ENCODE data around the gene PROX1.

PROX1 gene

DNA sequence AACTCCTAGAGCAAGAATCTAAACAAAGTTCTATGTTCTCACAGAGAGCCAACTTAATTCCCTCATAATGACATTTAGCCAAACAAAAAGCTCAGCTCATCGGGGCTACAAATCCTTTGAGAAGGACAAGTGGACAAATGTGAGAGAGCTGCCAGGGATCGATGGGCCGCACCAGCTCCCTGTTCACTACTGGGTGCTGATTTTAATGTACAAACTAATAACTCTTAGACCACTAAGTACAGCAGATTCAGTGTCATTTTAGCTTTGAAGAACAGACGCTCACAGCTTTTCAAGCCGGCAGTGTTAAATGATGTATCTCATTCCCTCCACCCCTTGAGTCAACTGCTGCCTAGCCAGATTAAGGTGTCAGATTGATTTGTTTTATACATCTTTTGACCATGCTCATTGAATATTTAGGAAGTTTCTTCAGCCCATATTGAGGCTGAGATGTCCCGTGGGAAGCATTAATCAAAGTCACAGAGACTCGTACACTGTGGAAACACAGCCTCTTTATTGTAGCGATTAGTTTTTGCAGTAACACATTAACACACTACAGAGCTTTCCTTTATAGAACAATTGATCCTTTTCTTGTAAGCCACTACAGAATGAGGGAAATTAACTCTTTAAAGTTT lies 21.1 kb downstream of the PROX1 start:
- DNase-seq (ENCODE audit: low spot score in 2 of 2) (no peak), ATAC-seq (replicated peaks; ENCODE audit: extremely low read depth, poor library complexity, severe bottlenecking) (no peak)
- Mint-ChIP-seq H3K36me3 (ENCODE audit: insufficient read depth) (no peaks in the 10 kb centered on the region), H3K27me3 (no peaks in the 10 kb centered on the region), H3K27ac (ENCODE audit: low read depth) (no peak overlapping the region), H3K4me1 (no peaks in the 10 kb centered on the region), H3K4me3 (no peak overlapping the region), H3K9me3 (peaks cover 3% of the 10 kb centered on the region)

- Mint-ChIP-seq H3K36me3 (ENCODE audit: insufficient read depth) (no peaks in the 10 kb centered on the region), H3K4me3 (no peak overlapping the region), H3K9me3 (peaks cover 5% of the 10 kb centered on the region), H3K27me3 (no peaks in the 10 kb centered on the region), H3K4me1 (no peaks in the 10 kb centered on the region), H3K27ac (ENCODE audit: low read depth) (no peak overlapping the region)
- no peak for DNase-seq (ENCODE audit: low spot score in 2 of 2)
- no peak for ATAC-seq (replicated peaks; ENCODE audit: extremely low read depth, poor library complexity, severe bottlenecking)
These were observed 21.8 kb downstream of the PROX1 start for GRCh38 chr1:214009423-214010196.

- H3K4me3 Mint-ChIP-seq: no peak overlapping the region
- no peaks in the 10 kb centered on the region for H3K27me3 Mint-ChIP-seq
- H3K36me3 Mint-ChIP-seq (ENCODE audit: insufficient read depth): no peaks in the 10 kb centered on the region
- ATAC-seq (replicated peaks; ENCODE audit: extremely low read depth, poor library complexity, severe bottlenecking) (no peak), DNase-seq (ENCODE audit: low spot score in 2 of 2) (no peak)
- no peak overlapping the region for H3K27ac Mint-ChIP-seq (ENCODE audit: low read depth)
- H3K4me1 Mint-ChIP-seq: no peaks in the 10 kb centered on the region
- peaks cover 5% of the 10 kb centered on the region for H3K9me3 Mint-ChIP-seq
These were observed 22.4 kb downstream of the PROX1 start for GRCh38 chr1:214010197-214010573.

GRCh38 chr1:214010717-214011116 lies 22.9 kb downstream of the PROX1 start:
- Mint-ChIP-seq H3K27me3 (no peaks in the 10 kb centered on the region), H3K9me3 (peaks cover 5% of the 10 kb centered on the region), H3K27ac (ENCODE audit: low read depth) (no peak overlapping the region), H3K36me3 (ENCODE audit: insufficient read depth) (no peaks in the 10 kb centered on the region), H3K4me3 (no peak overlapping the region), H3K4me1 (no peaks in the 10 kb centered on the region)
- ATAC-seq (replicated peaks; ENCODE audit: extremely low read depth, poor library complexity, severe bottlenecking): no peak
- no peak for DNase-seq (ENCODE audit: low spot score in 2 of 2)

DNA sequence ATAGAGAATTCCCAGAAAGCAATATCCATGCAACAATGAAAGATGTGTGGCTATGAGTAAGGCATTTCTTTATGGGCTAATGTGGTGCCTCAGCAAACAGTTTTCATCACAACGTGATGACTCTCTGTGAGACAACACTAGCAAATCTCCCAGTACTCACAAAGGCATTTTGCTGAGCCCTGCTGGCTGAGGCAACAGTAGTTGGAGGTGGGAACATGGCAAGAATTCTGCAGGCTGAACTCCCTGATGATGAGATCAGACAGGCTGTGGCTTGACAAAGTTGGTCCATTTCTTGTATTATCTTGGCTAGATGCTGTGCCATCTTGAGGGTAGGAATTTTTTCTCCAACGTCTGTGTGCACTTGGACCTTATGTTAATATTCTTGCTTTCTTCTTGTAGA lies 24.6 kb downstream of the PROX1 start:
- ATAC-seq (replicated peaks; ENCODE audit: extremely low read depth, poor library complexity, severe bottlenecking): no peak
- DNase-seq (ENCODE audit: low spot score in 2 of 2): no peak
- Mint-ChIP-seq H3K4me1 (no peaks in the 10 kb centered on the region), H3K27ac (ENCODE audit: low read depth) (no peak overlapping the region), H3K36me3 (ENCODE audit: insufficient read depth) (no peaks in the 10 kb centered on the region), H3K27me3 (no peaks in the 10 kb centered on the region), H3K9me3 (peaks cover 5% of the 10 kb centered on the region), H3K4me3 (no peak overlapping the region)

DNA sequence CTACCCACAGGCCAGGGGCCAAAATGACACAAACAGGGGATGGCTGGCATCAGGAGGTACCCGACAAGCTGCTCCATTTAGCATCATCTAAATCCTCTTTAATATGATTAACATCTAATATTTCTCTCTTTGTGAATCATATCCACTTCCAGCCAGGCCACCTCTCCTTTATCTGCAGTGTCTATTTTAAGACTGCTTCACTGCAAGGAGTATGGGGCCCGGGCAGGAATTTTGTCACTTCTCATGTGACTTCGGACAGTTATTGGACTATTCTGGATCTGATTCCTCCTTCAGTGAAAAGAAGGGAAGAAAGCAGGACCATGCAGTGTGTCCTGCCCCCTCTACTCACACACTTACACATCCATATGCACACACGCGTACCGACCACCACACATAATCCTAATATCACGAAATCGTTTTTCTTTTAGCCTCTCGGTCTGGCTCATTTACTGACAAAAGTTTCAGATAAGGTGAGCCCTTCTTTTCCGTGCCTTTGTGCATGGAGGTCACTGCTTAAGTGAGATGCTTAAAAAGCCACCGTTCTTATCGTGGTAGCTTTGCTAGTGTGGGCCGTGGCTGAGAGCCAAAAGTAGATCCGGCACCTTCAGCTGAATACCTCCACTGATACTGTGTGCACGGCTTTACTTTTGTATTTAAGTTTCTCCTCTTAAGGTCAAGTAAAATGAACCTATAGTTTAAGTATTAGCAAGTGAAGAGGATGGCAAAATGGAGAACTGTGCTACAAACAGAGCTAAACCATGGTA lies 26.0 kb downstream of the PROX1 start:
- H3K4me3 Mint-ChIP-seq: no peak overlapping the region
- no peaks in the 10 kb centered on the region for H3K36me3 Mint-ChIP-seq (ENCODE audit: insufficient read depth)
- no peak for ATAC-seq (replicated peaks; ENCODE audit: extremely low read depth, poor library complexity, severe bottlenecking)
- H3K27me3 Mint-ChIP-seq: no peaks in the 10 kb centered on the region
- DNase-seq (ENCODE audit: low spot score in 2 of 2): no peak
- H3K27ac Mint-ChIP-seq (ENCODE audit: low read depth): no peak overlapping the region
- peaks cover 5% of the 10 kb centered on the region for H3K9me3 Mint-ChIP-seq
- no peaks in the 10 kb centered on the region for H3K4me1 Mint-ChIP-seq

GRCh38 chr1:214014730-214015129 lies 27.0 kb downstream of the PROX1 start:
- Mint-ChIP-seq H3K36me3 (ENCODE audit: insufficient read depth) (peaks cover 1% of the 10 kb centered on the region), H3K27me3 (no peaks in the 10 kb centered on the region), H3K4me1 (no peaks in the 10 kb centered on the region), H3K4me3 (no peak overlapping the region), H3K9me3 (peaks cover 5% of the 10 kb centered on the region), H3K27ac (ENCODE audit: low read depth) (no peak overlapping the region)
- ATAC-seq (replicated peaks; ENCODE audit: extremely low read depth, poor library complexity, severe bottlenecking) (no peak), DNase-seq (ENCODE audit: low spot score in 2 of 2) (no peak)

DNA sequence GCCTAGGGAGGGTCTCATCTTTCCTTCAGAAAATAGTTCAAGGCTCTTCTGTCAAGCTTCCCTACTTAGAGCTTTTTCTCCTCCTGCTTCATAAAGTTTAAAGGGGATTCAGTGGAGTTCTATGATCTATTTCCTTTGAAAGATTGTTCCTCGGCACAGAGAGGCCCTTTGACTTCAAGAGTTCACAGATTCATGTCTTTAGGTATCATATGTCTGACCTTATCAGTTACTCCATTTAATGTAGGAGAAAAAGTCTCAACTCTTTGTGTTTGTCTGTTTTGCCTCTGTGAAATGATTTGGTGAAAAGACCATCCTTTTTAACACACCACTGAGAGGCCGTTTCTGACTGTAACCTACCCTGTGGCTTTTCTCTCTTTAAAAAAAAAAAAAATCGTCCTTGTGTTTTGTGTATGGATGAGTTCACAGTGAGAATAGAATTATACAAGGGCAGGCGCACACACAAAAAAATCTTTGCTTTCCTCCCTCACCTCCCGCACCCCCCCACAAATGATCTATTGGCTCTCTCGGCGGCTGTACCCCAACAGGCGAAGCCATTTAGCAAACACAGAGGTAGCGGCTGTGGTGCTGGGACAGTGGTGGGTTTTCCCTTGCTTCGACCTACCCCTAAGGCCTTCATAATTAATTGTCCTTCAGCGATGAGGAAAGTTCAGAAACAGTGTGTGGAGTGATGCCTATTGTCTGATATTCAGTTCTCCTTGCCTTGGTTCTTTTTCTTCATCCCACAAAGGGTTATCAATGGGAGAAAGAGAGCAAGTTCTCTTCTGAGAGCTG lies 29.6 kb downstream of the PROX1 start:
- peaks cover 1% of the 10 kb centered on the region for H3K36me3 Mint-ChIP-seq (ENCODE audit: insufficient read depth)
- H3K27me3 Mint-ChIP-seq: no peaks in the 10 kb centered on the region
- DNase-seq (ENCODE audit: low spot score in 2 of 2) (no peak), ATAC-seq (replicated peaks; ENCODE audit: extremely low read depth, poor library complexity, severe bottlenecking) (no peak)
- H3K9me3 Mint-ChIP-seq: peaks cover 5% of the 10 kb centered on the region
- H3K4me3 Mint-ChIP-seq: no peak overlapping the region
- H3K27ac Mint-ChIP-seq (ENCODE audit: low read depth): no peak overlapping the region
- no peaks in the 10 kb centered on the region for H3K4me1 Mint-ChIP-seq

- Mint-ChIP-seq H3K9me3 (peaks cover 5% of the 10 kb centered on the region), H3K4me1 (no peaks in the 10 kb centered on the region), H3K36me3 (ENCODE audit: insufficient read depth) (peaks cover 1% of the 10 kb centered on the region), H3K27me3 (no peaks in the 10 kb centered on the region), H3K4me3 (no peak overlapping the region), H3K27ac (ENCODE audit: low read depth) (no peak overlapping the region)
- DNase-seq (ENCODE audit: low spot score in 2 of 2): no peak
- ATAC-seq (replicated peaks; ENCODE audit: extremely low read depth, poor library complexity, severe bottlenecking): no peak
These were observed 30.9 kb downstream of the PROX1 start for GRCh38 chr1:214018386-214019268.

DNA sequence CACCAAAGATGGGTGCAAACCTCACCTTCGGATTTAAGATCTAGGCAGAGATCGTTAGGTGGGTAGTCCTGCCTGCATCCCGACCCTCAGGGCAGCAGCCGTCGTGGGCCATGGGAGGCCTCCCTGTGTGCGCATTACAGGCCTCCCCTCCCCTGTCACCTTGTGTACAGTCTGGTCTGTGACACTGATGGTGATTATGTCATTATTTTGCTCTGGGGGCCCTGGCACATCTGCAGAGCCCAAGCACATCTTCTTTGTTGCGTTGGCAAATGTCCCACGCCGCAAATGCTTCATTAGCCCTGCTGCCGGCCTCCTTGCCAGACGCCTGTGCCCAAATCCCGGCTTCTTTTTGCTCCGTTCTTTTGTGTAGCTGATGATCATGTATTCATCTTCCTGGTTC lies 31.7 kb downstream of the PROX1 start:
- Mint-ChIP-seq H3K27me3 (no peaks in the 10 kb centered on the region), H3K9me3 (no peaks in the 10 kb centered on the region), H3K36me3 (ENCODE audit: insufficient read depth) (peaks cover 1% of the 10 kb centered on the region), H3K4me3 (no peak overlapping the region), H3K4me1 (no peaks in the 10 kb centered on the region), H3K27ac (ENCODE audit: low read depth) (no peak overlapping the region)
- ATAC-seq (replicated peaks; ENCODE audit: extremely low read depth, poor library complexity, severe bottlenecking) (no peak), DNase-seq (ENCODE audit: low spot score in 2 of 2) (no peak)

GRCh38 chr1:214021321-214021720 lies 33.5 kb downstream of the PROX1 start:
- DNase-seq (ENCODE audit: low spot score in 2 of 2) (no peak), ATAC-seq (replicated peaks; ENCODE audit: extremely low read depth, poor library complexity, severe bottlenecking) (no peak)
- Mint-ChIP-seq H3K4me3 (no peak overlapping the region), H3K36me3 (ENCODE audit: insufficient read depth) (peaks cover 1% of the 10 kb centered on the region), H3K27ac (ENCODE audit: low read depth) (no peak overlapping the region), H3K4me1 (no peaks in the 10 kb centered on the region), H3K27me3 (no peaks in the 10 kb centered on the region), H3K9me3 (no peaks in the 10 kb centered on the region)

Measured in central memory CD8-positive, alpha-beta T cell (primary cell).